Measurements from ENCODE around the gene USP54.

DNA sequence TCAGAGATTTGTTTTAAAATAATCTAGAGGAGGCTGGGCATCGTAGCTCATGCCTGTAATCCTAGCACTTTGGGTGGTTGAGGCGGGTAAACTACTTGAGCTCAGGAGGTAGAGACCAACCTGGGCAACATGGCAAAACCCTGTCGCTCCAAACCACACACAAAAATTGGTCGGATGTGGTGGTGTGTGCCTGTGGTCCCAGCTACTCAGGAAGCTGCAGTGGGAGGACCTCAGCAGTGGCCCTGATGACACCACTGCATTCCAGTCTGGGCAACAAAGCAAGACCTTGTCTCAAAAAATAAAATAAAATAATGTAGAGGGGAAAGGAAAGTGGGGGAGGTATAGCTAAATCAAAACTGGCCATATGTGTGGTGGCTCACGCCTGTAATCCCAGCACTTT is 81.4 kb downstream of the USP54 start:
- TF ChIP-seq CTCF (IDR thresholded peaks at IDR 0.05) = no peak
- no peak for TF ChIP-seq POLR2AphosphoS5 (IDR thresholded peaks at IDR 0.05; ENCODE audit: low read depth, low read length)
- no peak for TF ChIP-seq SIN3A (IDR thresholded peaks at IDR 0.05; ENCODE audit: borderline replicate concordance, insufficient read depth, low read depth, low read length)
- TF ChIP-seq REST (IDR thresholded peaks at IDR 0.05; ENCODE audit: insufficient read depth in 1 of 2, low read depth in 2 of 2, low read length in 1 of 2) = no peak
